Stimulated activated CD8-positive, alpha-beta memory T cell treated with anti-CD3 and anti-CD28 coated beads, Interleukin-12 subunit alpha, Interleukin-12 subunit beta, amount 100 ng/mL, for 24 hours (primary cell): ENCODE data around the gene RNF213.

Source experiments
- DNase-seq: peaks from one replicate; pipeline ENCODE4 v3.0.0-alpha.2; 2020; ENCODE audit errors: extremely low read depth

RNF213 gene

DNA sequence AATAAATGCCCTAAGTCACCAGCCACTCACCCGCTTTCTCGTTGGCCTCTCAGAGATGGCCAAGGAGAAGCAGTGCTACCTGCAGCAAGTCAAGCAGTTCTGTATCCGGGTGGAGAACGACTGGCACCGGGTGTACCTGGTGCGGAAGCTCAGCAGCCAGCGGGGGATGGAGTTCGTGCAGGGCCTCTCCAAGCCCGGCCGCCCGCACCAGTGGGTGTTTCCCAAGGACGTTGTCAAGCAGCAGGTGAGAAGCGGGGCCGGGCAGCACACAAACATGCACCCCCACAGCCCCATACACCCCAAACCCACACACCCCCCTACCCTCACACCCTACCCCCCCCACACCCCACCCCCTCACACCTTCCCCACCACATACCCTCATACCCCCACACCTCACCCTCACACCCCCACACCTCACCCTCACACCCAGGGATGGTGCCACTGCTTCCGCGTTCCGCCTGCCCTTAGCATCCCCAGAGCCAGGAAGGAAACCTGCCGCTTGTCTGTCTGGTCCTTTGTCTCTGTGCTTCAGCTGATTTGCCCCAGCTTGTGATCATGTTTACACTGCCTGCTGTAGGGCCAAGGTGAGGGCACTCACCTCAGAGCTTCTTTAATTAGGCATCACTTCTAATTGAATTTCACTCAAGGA lies 112.4 kb downstream of the RNF213 start:
- no peak for DNase-seq

DNA sequence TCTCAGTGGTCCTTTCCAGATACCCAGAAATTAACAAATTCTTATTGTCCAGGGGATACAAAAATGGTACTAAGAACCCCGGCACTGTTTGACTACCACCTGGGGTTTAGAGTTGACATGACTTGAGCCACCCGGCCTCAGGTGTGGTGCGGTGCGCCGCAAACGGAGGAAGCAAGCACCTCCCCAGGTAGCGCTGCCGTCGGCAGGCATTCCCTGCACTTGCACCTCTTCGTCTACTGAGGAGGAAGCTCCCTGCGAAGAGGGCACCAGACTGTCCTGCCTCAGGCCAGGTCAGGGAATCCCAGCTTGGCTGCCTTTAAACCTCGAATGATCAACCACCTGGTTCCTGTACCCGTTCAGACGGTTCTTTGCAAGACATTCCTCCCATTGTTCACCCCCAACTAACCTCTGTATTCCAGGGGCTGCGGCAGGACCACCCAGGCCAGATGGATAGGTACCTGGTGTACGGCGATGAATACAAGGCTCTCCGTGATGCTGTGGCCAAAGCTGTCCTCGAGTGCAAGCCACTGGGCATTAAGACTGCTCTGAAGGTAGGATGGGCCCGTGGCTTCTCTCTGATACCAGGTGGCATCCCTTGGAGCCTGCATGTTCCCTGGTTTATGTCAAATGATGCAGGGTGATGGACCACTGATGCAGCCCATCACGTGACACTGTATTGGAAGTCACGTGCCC lies 113.5 kb downstream of the RNF213 start:
- DNase-seq = no peak

DNA sequence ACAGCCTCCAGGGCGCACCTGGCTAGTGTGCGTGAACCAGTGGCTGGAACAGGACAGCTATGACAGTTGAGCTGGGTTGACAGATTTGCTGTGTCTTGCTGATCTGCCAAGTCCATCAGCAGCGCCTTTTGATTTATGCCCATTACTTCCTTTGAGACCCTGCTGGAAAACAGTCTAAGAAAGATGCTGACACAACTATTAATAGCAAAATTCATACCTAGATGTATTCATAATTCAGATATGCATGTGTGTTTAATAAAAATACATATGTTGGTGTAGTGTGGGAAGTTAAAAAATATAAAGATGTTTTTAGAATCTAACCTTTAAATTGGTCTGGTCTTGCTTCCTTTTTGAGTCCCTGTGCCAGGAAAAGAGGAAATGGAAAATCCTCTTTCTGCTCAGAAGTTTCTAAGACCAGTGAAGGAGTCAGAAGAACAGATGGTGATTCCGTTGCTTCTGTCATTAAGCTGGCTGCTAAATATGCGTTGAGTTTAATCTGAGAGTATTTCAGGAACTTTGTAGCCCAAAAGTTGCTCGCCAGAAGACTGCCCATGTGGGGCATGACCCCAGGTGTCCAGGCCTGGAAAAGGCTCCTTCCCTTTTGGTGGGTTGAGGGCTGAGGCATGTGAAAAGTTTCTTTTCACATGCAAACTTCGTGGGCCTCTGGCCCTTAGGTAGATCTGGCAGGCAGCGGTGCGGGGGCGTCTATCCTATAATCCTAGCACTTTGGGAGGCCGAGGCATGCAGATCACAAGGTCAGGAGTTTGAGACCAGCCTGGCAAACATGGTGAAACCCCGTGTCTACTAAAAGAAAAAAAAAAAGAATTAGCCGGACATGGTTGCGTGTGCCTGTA lies 114.3 kb downstream of the RNF213 start:
- DNase-seq = no peak

GRCh38 chr17:80376531-80376930 lies 115.9 kb downstream of the RNF213 start:
- DNase-seq = no peak

- no peak for DNase-seq
These were observed 117.1 kb downstream of the RNF213 start for GRCh38 chr17:80377798-80378197.

GRCh38 chr17:80379348-80379747 lies 118.7 kb downstream of the RNF213 start:
- no peak for DNase-seq

DNA sequence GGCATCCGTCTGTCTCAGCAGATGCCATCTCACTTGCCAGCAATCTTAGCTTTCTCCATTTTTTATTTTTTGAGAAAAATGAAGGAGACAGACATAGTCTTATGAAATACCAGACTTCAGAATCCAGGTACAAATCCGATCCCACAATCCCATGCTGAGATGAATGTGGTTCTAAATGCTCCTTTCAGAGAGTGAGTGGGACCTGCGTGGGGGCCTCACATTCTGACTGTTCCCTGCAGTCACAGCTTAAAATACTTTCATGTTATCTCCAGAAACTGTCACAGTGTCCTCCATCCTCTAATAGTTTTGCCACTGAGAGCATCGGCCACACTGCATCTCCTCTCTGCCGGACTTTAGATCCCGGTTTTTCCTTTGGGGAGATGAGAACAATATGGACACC lies 119.4 kb downstream of the RNF213 start:
- DNase-seq = no peak

- no peak for DNase-seq
These were observed 119.9 kb downstream of the RNF213 start for GRCh38 chr17:80380555-80381002.

- no peak for DNase-seq
These were observed 120.8 kb downstream of the RNF213 start for GRCh38 chr17:80381416-80381923.

DNA sequence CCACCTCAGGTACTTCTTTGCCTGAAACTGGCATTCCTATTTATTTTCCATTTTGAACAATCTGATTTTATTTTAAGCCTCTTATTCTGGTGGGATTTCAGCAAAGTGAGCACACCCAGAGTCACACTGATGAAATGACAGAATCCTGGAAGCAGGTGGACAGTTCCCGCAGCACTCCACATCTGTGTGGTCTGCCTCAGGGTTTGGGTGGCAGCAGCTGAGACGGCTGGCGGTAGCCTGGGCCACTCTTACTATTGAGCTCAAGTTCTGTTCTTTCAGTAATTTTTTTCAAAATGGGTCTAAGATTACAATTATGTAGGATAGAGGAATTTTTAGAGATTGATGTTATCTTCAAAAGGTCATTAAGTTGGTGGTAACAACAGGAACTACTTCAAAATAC lies 121.8 kb downstream of the RNF213 start:
- no peak for DNase-seq

GRCh38 chr17:80382956-80383355 lies 122.3 kb downstream of the RNF213 start:
- DNase-seq = no peak

GRCh38 chr17:80384078-80384960 lies 123.7 kb downstream of the RNF213 start:
- DNase-seq = no peak

DNA sequence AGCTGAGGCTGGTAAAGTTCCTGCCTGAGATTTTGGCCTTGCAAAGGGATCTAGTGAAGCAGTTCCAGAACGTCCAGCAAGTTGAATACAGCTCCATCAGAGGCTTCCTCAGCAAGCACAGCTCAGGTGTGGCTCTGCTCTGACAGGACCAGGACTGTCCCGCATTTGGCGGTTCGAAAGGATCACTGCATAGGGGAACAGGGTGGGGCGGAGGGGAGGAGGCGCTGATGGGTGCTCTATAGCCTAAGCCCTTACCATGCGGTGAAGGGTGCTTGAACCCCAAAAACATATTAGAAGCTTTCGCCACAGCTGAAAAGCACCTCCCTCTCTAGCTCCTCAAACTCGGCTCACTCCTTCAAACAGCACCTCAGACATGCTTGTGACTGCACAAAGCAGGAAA lies 124.4 kb downstream of the RNF213 start:
- DNase-seq = no peak

DNA sequence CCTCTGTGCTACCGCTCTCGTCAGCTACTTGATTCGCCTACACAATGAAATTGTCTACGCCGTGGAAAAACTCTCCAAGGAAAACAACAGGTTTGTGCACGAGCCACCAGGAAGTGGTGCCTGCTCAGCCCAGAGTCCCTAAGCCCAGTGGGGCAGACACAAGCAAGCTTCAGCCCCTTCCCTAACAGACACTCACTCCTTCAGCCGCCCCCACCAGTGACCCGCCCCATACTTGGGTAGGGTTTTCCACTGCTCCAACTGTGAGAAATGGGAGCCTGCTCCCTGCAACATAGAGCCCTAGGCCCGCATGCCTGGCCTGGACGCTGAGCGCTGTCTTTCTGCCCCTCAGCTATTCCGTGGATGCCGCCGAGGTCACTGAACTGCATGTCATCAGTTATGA lies 125.7 kb downstream of the RNF213 start:
- DNase-seq = no peak

DNA sequence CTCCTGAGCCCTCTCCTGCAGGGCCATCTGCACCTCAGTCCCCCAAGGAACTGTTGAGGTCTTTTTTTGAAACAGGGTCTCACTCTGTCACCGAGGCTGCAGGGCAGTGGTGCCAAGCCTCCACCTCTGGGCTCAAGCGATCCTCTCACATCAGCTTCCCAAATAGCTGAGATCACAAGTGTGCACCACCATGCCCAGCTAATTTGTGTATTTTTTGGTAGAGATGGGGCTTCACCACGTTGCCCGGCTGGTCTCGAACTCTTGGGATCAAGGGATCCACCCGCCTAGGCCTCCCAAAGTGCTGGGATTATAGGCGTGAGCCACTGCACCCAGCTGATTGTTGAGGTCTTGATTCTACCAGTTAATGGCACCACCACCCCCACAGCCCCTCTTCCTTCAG lies 126.4 kb downstream of the RNF213 start:
- no peak for DNase-seq

DNA sequence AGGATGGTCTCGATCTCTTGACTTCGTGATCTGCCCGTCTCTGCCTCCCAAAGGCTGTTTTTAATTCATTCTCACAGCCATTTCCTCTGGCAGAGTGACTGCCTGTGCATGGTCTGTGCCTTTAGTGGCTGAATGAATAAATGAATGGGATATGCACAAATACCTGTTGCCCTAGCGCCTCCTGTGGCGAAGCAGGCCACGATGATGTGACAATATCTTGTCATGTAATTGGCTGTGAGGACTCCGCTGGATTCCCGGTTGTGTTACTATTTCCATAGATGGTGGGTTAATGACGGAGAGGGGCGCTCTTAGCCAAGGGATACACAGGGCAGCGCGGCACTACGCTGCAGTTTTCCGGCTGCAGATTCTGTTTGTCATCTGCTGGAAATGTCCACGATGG lies 127.5 kb downstream of the RNF213 start:
- DNase-seq = no peak

- no peak for DNase-seq
These were observed 127.9 kb downstream of the RNF213 start for GRCh38 chr17:80388601-80389000.

- no peak for DNase-seq
These were observed 128.7 kb downstream of the RNF213 start for GRCh38 chr17:80389011-80389995.

DNA sequence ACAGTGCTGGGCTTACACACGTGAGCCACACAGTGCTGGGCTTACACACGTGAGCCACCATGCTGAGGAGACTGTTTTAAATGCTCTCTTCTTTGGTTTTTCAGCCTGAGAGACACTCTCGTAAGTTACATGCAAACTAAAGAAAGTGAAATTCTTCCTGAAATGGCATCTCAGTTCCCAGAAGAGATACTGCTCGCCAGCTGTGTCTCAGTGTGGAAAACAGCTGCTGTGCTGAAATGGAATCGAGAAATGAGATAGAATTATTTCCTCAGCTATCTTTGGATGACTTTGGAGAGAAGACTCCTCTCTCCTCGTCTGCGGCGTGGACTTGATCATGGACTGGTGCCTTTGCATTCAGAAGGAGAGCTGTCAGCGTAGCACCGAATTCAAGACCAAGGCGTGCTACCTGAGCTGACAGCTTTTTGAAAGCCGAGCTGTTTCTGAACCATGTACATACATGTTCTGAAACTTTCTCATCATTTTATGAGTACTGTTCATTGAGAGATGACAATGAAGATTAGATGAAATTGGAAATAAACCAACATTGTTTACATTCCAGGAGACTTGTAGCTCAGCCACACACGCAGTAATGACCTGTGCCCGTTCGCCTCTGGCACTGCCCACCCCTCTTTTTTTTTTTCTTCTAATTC lies 132.7 kb downstream of the RNF213 start:
- no peak for DNase-seq

- no peak for DNase-seq
These were observed 133.3 kb downstream of the RNF213 start for GRCh38 chr17:80393961-80394360.
